Sigmoid colon (tissue), 3 donors: ENCODE measurements around the gene B3GALT4.

ENCODE experiments used
- CTCF ChIP-seq, 4 experiments: fragments of 450-650 bp in 3 of 4; fragments of 200-600 bp in 1 of 4; IDR thresholded peaks; one replicate each; pipeline ENCODE4 v1.5.1; 2016 to 2019; ENCODE audit warnings: antibody characterized with exemption in 4 of 4, mild to moderate bottlenecking in 3 of 4, moderate library complexity in 2 of 4
- POLR2A ChIP-seq, 2 donors: fragments of 450-650 bp; IDR thresholded peaks; one replicate each; pipeline ENCODE4 v1.6.1; 2016; ENCODE audit warnings: antibody characterized with exemption in 2 of 2, mild to moderate bottlenecking in 2 of 2, moderate library complexity in 2 of 2

DNA sequence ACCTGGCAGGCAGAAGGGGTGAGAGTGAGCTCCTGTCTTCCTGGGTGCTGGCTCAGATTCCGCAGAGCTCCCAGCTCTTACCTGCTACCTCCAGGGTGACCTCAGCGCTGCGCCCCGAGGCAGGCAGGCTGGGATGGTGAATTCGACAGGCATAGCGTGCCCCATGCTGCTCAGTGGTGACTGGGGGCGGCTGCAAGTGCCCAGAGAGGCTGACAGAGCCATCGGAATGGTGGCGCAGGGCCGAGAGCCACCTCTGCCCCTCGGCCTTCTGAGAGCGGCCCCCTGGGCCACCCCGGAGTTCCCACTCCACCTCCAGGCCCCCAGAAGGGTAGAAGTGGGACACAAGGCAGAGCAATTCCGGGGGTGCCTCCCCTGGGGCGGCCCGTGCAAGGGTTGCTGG lies 27.3 kb downstream of the B3GALT4 start:
- TF ChIP-seq CTCF (IDR thresholded peaks at IDR 0.05), result no peak
- TF ChIP-seq POLR2A (IDR thresholded peaks at IDR 0.05), result no peak
